ENCODE results near the gene GPATCH4.
A peak's percentile ranks its signal among the peaks of the same experiment; 100 is the strongest.
"Not testable (repeated sequence)": the region's sequence is repeated elsewhere in the genome, so short reads cannot be mapped to it uniquely, and the experiment has no call there.

GPATCH4 gene

DNA sequence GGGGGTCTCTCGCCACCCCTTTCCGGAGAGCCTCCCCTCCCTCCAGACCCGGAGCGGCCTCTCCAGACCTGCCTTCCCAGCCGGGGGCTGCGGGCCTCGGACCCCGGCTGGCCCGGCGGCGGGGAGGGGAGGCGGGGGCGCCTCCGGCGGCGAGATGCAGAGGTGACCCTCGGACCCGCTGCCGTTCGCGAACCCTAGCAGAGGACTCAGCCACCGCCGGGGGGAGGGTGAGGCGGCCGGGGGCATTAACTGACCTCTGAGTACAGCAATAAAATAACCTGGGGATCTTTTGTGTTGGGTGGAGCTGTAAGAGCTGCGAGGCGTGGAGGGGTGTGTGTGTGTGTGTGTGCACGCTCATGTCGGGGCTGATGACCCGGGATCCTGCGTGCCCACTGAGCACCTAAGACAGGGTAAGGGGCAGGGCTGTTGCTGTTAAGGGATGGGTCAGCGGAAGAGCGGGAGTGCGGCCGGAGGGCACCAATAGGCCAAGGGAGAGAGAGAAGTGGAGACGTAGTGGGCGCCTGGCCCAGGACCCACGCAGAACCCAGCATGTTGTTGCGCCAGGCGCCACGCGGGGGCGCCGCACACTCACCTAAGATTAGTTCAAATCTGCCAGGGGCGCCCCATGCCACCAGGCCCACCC lies 24.3 kb upstream of the GPATCH4 start:
- peak; percentile 66 for DNase-seq

DNA sequence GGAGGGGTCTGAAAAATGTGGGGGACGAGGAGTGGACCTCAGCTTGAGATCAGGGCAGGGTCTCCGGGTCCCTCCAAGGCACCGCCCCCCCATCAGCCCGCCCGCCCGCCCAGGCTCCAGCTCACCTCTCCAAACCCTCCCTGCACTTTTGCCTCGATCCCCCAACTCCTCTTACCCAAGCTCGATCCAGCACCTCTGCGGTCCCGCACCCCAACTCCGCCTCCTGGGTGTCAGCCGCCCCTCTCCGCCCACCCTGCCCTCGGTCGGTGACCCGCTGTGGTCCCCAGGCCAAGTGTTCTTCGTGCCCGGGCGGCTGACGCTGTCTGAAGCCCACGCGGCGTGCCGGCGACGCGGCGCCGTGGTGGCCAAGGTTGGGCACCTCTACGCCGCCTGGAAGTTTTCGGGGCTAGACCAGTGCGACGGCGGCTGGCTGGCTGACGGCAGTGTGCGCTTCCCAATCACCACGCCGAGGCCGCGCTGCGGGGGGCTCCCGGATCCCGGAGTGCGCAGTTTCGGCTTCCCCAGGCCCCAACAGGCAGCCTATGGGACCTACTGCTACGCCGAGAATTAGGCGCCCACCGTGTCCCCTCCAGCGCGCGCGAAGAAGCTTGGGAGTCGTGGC lies 23.6 kb upstream of the GPATCH4 start:
- no peak for DNase-seq

DNA sequence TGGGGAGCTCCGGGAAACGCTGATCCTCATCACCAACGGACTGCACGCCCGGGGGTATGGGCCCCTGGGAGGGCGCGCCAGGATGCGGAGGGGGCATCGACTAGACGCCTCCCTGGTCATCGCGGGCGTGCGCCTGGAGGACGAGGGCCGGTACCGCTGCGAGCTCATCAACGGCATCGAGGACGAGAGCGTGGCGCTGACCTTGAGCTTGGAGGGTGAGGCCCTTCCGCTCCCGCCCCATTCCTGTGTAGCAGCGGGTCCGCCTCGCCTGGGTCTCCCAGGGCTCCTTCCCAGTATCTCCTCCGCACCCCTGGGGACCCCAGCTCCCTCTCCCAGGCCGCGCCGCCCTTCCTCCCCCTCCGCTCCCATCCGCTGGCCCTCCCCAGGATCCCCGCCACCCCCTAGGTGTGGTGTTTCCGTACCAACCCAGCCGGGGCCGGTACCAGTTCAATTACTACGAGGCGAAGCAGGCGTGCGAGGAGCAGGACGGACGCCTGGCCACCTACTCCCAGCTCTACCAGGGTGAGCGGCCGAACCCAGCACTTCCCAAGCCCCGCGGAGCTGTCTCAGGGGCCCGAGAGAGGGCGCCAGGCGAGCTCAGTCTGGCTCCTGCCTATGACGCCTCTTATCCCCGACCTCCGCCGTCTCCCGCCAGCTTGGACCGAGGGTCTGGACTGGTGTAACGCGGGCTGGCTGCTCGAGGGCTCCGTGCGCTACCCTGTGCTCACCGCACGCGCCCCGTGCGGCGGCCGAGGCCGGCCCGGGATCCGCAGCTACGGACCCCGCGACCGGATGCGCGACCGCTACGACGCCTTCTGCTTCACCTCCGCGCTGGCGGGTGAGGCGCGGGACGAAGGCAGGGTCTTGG lies 22.9 kb upstream of the GPATCH4 start:
- DNase-seq: peak; percentile 59

DNA sequence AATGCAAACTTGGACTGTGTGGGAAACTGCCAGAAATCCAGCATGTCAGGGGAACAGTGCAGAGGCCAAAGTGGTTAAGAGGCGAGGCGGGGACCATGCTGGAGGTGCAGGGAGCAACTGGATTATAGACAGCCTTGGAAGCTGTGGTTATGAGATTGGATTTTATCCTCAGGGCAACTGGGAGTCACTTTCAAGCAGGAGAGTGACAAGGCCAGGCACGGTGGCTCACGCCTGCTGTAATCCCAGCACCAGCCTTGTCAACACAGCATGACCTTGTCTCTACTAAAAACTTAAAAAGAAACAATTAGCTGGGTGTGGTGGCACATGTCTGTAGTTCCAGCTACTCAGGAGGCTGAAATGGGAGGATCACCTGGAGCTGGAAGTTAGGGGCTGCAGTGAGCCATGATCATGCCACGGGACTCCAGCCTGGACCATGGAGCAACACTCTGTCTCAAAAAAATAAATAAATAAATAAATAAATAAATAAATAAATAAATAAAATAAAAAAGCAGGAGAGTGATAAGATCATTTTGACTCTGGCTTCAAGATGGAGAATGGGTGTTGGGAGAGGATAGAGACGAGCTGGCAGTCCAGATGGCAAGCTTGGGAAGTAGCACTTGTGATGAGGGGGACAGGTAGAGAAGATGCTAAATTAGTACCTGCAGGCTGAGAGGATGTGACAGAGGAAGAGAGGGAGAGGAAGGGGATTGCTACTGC lies 21.5 kb upstream of the GPATCH4 start:
- DNase-seq: no peak

DNA sequence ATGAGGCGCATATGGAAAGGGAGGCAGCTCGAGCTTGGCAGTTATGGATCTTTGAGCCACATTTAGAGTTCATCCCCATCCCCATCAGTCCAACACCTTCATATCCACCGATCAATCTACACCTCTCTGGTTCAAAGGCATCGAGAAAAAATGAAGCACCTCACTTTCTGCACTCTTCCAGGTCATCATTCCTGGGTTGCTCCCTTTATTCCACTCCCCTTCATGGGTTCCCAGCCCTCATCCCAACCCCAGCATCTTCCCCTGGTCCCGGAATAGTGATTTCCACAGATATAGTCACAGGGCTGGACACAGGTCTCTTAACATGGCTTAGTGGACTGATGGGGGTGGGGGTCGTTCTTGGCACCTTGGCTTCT lies 18.3 kb upstream of the GPATCH4 start:
- DNase-seq: no peak

DNA sequence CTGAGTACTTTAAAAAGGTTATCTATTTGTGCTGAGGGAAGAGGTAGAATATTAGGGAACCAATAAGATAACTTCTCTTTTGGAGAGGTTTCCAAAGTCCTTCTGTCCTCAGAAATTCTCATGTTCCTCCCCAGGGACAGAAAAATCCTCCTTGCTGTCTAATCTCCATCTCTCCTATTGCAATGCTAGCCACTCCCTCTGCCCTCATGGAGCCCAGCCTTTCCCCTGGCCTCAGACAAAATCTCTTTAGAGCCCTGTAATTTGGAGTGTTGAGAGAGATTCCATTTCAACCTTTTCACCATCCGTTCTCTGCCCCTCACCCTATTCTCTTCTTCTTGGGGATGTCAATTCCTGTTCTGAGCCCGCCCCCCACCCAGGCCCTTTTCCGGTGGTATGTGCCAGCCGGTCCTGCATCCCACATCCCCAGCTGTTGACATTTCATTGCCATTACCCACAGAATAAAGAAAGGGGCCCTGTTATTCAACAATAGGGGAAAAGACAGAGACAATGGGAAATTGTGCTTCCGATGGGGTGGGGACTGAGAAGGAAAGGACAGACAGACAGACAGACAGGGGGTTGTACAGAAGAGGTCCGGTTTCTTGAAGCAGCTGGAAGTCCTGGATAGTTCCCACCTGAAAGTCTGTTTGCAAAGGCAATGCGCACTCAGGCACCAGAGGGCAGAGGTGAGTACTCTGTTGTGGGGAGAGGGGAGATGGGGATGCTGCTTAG lies 17.7 kb upstream of the GPATCH4 start, which contains the start of gene HAPLN2:
Gene HAPLN2 (plus strand): TSS at position 563 of the 729 bp plus-strand sequence. CDS start 4,076 bp downstream, outside the sequence.
- DNase-seq: peak; percentile 29

DNA sequence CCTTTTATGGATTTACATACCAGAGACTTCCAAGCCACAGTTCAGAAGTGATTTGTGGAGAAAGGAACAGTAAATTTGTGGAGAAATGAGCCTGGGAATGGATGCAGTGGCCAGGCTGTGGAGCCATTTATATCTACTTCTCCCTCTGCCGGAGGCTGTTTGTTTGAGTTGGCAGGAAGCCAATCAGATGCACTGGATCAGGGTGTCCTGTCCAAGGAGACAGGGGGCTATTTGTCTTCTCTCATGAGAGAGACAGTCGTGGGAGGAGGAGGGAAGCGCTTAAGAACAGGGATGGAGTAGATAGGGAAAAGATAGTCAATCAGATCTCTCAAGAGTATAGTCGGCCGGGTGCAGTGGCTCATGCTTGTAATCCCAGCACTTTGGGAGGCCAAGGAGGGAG lies 15.2 kb upstream of the GPATCH4 start:
- DNase-seq: no peak

DNA sequence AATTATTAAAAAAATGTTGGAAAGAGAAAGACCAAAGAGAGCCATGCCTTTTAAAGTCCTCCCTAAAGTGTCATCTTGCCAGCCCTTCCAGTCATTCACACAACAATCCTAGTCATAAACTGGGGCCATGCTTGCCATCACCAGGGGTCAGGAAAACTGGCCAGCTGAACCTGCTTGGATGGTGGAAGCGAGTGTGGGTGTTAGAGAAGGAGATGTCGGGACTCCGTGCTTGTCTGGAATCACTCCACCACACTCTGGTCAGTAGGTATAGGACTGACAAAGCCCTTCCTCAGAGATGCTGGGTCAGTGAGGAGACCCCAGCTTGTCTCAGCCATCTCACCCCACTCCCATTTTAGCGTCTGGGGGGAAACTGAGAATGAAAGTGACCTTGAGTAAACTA lies 14.7 kb upstream of the GPATCH4 start:
- no peak for DNase-seq

DNA sequence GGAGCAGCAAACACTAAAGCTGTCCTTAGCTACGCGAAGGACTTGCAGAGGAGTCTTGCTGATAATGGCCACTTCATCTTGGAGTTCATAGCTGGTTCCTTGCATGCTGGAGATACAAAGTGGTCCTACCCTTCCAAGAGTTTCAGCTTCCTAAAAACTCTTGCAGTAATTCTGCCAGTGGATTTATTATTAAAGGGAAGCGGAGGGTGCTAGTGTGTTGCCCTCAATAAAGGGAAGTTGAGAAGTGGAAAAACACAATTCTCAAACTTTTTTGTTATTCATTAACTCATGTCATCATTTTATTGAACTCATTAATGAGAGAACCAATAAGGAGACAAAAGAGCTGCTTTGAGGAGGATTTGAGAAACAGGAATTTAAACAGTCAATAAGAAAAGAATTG lies 11.4 kb upstream of the GPATCH4 start:
- no peak for DNase-seq

DNA sequence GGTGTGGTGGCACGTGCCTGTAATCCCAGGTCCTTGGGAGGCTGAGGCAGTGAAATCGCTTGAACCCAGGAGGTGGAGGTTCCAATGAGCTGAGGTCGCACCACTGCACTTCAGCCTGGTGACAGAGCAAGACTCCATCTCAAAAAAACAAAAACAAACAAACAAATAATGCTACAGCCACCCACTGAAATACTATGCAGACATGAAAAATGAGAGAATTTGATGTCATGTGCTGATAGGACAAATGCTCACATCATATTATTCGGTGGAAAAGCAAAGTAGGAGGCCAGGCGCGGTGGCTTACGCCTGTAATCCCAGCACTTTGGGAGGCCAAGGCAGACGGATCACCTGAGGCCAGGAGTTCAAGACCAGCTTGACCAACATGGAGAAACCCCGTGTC lies 8.8 kb upstream of the GPATCH4 start:
- DNase-seq: not testable (repeated sequence)

DNA sequence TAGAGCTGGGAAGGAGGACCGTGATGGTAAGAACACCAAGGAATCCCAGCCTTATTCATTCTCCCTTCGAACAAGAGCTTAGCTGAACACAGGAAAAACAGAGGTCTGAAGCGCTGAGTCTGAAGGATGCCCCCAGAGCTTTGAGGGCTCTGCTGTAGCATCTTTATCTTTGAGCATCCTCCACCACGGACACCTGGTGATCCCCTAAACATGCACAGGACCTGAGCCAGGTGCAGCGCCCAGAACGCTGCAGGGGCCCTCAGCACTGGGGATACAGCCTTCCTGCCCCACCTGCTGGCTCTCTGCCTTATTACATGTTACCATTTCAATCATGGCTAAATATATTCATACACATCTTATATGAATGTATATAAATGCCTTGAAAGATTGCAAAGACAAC lies 7.7 kb upstream of the GPATCH4 start:
- peak; percentile 62 for DNase-seq

DNA sequence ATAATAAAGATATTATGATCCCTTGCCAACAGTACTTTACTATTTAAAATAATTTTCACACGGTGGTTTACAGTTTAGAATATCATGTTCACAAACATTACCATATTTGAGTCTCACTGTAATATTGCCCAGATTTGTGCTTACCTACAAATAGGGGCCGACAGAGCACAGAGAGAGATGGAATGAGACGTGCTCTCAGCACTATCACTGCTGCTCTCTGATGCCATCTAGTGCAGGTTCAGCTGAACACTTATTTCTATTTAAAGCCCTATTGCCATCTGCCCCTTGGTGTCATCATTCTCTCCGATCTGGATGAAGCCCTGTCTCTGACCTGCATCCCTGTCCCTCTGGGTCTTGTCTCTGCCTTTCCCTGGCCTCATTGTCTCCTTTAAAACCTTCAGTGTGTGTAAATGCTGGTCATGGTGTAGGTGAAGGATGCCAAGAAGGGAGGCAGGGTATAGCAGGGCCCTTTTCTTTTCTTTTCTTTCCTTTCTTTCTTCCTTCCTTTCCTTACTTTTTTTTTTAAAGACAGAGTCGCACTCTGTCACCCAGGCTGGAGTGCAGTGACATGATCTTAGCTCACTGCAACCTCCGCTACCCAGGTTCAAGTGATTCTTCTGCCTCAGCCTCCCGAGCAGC lies 6.9 kb upstream of the GPATCH4 start:
- DNase-seq: peak; percentile 80

DNA sequence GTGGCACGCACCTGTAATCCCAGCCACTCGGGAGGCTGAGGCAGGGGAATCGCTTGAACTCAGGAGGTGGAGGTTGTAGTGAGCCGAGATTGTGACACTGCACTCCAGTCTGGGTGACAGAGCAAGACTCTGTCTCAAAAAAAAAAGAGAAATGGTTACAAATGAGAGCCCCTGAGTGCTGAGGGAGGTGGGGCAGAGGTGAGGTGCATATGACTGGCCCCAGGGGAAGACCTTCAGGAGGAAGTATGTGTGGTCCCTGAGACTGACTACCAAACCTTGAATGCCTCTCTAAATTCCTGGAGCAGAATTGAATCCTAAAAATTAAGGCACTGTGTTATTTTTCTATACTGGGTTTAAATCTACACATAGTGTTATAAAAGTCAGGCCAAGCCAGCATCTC lies 6.1 kb upstream of the GPATCH4 start:
- DNase-seq: not testable (repeated sequence)

DNA sequence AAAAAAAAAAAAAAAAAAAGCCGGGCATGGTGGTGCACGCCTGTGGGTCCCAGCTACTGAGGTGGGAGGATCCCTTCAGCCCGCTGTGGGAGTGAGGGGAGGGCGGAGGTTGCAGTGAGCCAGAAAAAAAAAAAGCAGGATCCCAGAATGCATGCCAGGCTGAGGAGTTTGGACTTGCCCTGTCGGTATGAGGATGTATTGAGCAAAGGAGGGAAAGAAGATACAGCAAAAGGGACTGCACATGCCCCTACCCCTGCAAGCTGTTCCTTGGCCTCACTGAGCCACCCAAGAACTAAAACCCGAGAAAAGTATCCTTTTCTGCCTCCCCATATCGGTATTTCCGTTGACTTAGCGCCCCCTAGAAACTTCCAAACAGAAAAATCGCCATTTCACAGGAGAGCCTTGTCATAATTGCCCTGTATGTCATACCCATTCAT lies 1.3 kb upstream of the GPATCH4 start:
- DNase-seq: peak; percentile 52

DNA sequence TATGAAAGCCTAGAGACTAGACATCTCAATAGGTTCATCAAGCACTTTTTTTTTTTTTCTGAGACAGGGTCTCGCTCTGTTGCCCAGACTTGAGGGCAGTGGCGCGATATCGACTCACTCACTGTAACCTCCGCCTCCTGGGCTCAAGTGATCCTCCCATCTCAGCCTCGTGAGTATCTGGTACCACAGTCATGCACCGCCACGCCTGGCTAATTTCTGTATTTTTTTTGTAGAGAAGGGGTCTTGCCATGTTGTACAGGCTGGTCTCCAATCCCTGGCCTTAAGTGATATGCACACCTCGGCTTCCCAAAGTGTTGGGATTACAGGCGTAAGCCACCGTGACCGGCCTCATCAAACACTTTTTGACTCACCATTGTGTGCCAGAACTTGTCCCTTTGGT lies 613 bp upstream of the GPATCH4 start:
- no peak for DNase-seq

DNA sequence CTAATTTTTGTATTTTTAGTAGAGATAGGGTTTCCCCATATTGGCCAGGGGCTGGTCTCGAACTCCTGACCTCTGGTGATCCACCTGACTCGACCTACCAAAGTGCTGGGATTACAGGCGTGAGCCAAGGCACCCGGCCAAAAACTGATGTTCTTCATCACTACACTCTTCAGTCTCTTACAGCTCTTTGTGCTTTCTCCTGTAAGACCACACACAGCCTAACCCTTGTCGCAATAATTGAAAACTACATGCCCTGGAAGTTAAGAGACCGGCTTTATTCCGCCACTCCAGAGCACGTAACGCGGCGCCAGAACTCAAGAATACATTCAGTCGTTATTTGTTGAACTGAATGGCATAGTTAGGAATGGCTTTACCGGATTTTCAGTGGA lies 552 bp downstream of the GPATCH4 start:
- DNase-seq: no peak

DNA sequence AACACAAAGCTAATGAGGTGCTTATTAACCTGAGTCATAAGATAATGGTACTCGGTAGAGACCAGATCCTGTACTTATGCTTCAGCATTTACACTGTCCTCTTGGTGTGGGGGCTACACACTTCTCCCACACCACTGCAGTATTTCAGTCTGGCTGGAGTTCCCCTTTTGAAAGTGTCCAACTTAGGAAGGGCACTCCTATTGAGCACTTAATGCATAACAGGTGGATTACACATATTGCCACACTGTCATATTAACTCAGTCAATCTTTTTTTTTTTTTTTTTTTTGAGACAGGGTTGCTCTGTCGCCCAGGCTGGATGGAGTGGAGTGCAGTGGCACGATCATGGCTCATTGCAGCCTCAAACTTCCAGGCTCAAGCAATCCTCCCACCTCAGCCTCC lies 1.5 kb downstream of the GPATCH4 start:
- peak; percentile 63 for DNase-seq

DNA sequence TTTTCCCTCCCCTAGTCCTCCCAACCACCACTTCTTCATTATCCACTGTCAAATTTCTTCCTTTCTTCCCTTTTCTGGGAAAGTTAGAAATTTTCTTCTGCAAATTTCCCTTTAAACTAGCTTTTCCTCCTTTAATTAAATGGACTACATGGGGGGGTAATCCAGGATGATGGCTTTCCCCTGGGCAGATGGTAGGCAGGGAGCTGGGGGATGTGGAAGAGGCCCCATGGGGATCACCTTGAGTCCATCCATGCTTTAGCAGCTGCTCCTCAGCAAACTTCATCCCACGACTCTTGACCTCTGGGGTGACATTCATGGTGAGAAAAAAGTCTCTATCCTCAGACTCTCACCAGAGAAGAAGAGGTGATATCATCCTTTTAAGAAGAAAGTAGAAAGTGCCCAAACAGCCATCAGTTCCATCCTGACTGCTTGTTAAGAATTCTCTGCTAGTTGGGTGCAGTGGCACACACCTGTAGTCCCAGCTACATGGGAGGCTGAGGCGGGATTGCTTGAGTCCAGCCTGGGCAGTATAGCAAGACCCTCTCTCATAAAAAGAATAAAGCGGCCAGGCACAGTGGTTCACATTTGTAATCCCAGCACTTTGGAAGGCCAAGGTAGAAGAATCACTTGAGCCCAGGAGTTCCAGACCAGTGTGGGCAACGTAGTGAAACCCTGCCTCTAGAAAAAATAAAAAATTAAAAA lies 2.4 kb downstream of the GPATCH4 start:
- DNase-seq: no peak

DNA sequence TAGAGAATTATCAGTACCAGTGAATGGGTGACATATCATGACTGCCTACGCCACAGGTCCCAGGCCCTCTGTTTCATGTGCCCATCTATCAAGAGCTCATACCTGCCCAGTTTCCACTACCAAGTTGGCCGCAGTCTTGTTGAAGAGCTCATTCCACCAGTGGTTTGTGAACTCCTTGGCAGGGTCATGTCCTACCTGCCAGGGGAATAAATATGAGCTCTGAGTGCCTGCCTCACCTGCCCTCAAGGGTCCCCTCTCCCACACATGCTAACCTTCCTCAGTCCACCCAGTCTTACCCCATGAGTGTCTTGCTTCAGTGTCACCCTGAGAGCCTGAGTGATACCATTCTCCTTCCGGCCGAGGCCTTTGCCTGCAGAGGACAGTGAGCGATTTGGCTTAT lies 3.2 kb downstream of the GPATCH4 start:
- no peak for DNase-seq

DNA sequence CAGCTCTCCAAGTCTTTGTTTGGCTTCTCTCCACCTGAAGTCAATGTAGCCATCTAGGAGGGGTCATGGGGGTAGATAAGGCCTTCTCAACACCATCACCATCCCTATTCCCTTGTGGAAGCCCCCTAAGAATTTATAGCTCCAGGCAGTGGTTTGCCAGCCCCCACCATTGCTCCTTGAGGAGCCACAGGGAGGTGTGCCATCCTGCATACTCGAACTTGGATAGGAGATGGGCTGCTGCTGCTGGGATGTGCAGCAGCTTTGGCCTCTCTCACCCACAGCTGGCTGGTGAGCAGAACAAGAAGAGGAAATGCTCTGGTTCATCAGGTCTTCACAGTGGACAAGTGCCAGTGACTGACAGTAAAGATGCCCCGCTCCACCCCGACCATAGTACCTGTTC lies 4.9 kb downstream of the GPATCH4 start:
- no peak for DNase-seq

DNA sequence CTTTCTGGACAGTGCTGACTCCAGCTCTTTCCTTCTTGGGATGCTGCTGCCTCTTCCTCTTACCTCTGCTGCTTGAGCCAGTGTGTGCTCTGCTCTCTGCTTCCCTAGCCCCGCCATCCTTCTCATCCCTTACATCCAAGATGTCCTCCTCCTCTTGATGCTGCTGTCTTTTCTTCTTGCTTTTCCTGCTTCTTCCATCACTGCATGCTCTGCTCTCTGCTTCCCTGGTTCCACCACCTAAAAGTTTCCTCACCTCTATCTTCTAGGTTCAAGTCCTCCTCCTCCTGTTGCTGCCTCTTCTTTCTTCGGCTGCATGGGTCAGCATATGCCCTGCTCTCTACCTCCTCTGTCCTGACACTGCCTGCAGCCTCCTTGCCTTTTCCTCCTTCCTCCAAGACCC lies 6.3 kb downstream of the GPATCH4 start:
- DNase-seq: no peak
